B cell (primary cell): ENCODE results near the gene NOL4L. TPM values are rescaled to one million over a fixed set of nuclear protein-coding genes. Genes with fewer than 3 reads are reported as not detected.

Source experiments
- ATAC-seq: fragments of 200-7000 bp; cut with Tn5 transposase; one replicate; pipeline ENCODE4 v1.10.0; 2021; ENCODE audit warnings: low read depth, mild to moderate bottlenecking, moderate number of reproducible peaks, moderate library complexity
- CTCF ChIA-PET: fragments of 350-600 bp; sonication (Branson Sonifier 250); formaldehyde crosslinking; loops from one replicate; lab custom pipeline; 2021; ENCODE audit warnings: antibody characterized with exemption, inconsistent platforms; lab: Charles Lee
- POLR2A ChIA-PET: fragments of 350-600 bp; sonication (Branson Sonifier 250); formaldehyde crosslinking; loops from one replicate; lab custom pipeline; 2021; ENCODE audit warnings: antibody characterized with exemption; lab: Charles Lee
- DNase-seq: peaks from one replicate; pipeline ENCODE4 v3.0.0; 2013
- H2AFZ ChIP-seq: 2 replicates; pipeline ENCODE4 v1.6.1; 2012; ENCODE audit warnings: mild to moderate bottlenecking, low read depth, low read length; ENCODE audit not compliant: insufficient read depth, poor library complexity, severe bottlenecking
- H3K27ac ChIP-seq, 2 donors: 1 replicate in 1 of 2; 2 replicates in 1 of 2; pipeline ENCODE4 v1.5.1; 2012 to 2013; ENCODE audit warnings: low read length in 2 of 2, mild to moderate bottlenecking in 2 of 2, moderate library complexity in 1 of 2
- H3K27me3 ChIP-seq, 4 experiments: fragments of 200-600 bp in 1 of 4; sonication (generic) in 1 of 4; replicated peaks in 1 of 4; 1 replicate in 2 of 4; 2 replicates in 2 of 4; pipeline versions ENCODE4 v1.6.1 to v1.7.0; 2013 to 2016; ENCODE audit warnings: low read length in 3 of 4, mild to moderate bottlenecking in 2 of 4, mixed read lengths in 1 of 4, moderate library complexity in 1 of 4; ENCODE audit not compliant: insufficient read depth in 4 of 4, control insufficient read depth in 3 of 4; ENCODE audit errors: control extremely low read depth in 1 of 4
- H3K36me3 ChIP-seq, 2 experiments: replicated peaks in 1 of 2; 1 replicate in 1 of 2; 2 replicates in 1 of 2; pipeline versions ENCODE4 v1.6.1 to v1.7.1; 2013; ENCODE audit warnings: low read length in 1 of 2; ENCODE audit not compliant: insufficient read depth in 2 of 2, control insufficient read depth in 1 of 2; ENCODE audit errors: control extremely low read depth in 1 of 2, extremely low read depth in 1 of 2
- H3K4me1 ChIP-seq, 2 donors: fragments of 200-600 bp in 1 of 2; sonication (generic) in 1 of 2; 1 replicate in 1 of 2; 2 replicates in 1 of 2; pipeline versions ENCODE4 v1.5.1 to v1.6.1; 2013 to 2017; ENCODE audit warnings: low read length in 2 of 2; ENCODE audit not compliant: control insufficient read depth in 2 of 2, insufficient read depth in 2 of 2
- H3K4me2 ChIP-seq: replicated peaks from 2 replicates; pipeline ENCODE3; 2012; ENCODE audit warnings: mild to moderate bottlenecking, low read depth, low read length; ENCODE audit not compliant: poor library complexity, severe bottlenecking
- H3K4me3 ChIP-seq, 5 experiments: fragments of 200-600 bp in 1 of 5; sonication (generic) in 1 of 5; 1 replicate in 3 of 5; 2 replicates in 2 of 5; pipeline versions ENCODE4 v1.5.1 to v1.7.0; 2011 to 2016; ENCODE audit warnings: low read length in 4 of 5, mild to moderate bottlenecking in 4 of 5, low read depth in 2 of 5, control low read depth in 1 of 5, moderate library complexity in 1 of 5; ENCODE audit not compliant: insufficient read depth in 1 of 5; ENCODE audit errors: control extremely low read depth in 1 of 5, extremely low read depth in 1 of 5
- H3K79me2 ChIP-seq: fragments of 200-600 bp; sonication (generic); one replicate; pipeline ENCODE4 v1.6.0; 2016; ENCODE audit warnings: low read length; ENCODE audit not compliant: control insufficient read depth, insufficient read depth
- H3K9ac ChIP-seq: fragments of 200-600 bp; sonication (generic); 2 replicates; pipeline ENCODE4 v1.6.1; 2017; ENCODE audit warnings: mild to moderate bottlenecking, low read length, moderate library complexity
- H3K9me3 ChIP-seq, 3 donors: one replicate each; pipeline versions ENCODE4 v1.6.1 to v1.7.1; 2013; ENCODE audit warnings: low read length in 2 of 3; ENCODE audit not compliant: control insufficient read depth in 2 of 3, insufficient read depth in 1 of 3; ENCODE audit errors: control extremely low read depth in 1 of 3
- H4K20me1 ChIP-seq: 2 replicates; pipeline ENCODE4 v1.6.0; 2012; ENCODE audit warnings: mild to moderate bottlenecking, low read length; ENCODE audit not compliant: insufficient read depth, control insufficient read depth, poor library complexity, severe bottlenecking
- H3K27ac Mint-ChIP-seq: one replicate; pipeline ENCODE4 v1.8.0; 2021; ENCODE audit warnings: mixed read lengths
- H3K27me3 Mint-ChIP-seq: one replicate; pipeline ENCODE4 v1.8.0; 2021; ENCODE audit warnings: mixed read lengths
- H3K4me1 Mint-ChIP-seq: one replicate; pipeline ENCODE4 v1.8.0; 2021; ENCODE audit warnings: mixed read lengths
- H3K4me3 Mint-ChIP-seq: one replicate; pipeline ENCODE4 v1.8.0; 2021; ENCODE audit warnings: mixed read lengths
- H3K9me3 Mint-ChIP-seq: one replicate; pipeline ENCODE4 v1.8.0; 2022; ENCODE audit warnings: mixed read lengths; ENCODE audit not compliant: insufficient read depth
- CTCF ChIP-seq: fragments of 200-600 bp; IDR thresholded peaks from one replicate; pipeline ENCODE4 v1.8.0; 2022; ENCODE audit warnings: antibody characterized with exemption, mild to moderate bottlenecking
- EZH2 ChIP-seq: IDR thresholded peaks from 2 replicates; pipeline ENCODE4 v1.6.1; 2012; ENCODE audit warnings: borderline replicate concordance, low read depth, mild to moderate bottlenecking, moderate library complexity, low read length; ENCODE audit not compliant: insufficient read depth, poor library complexity, severe bottlenecking
- WGBS: methylation state at CpG from one replicate; pipeline ENCODE4 v1.1.5; 2013; ENCODE audit warnings: missing lambda C conversion rate; ENCODE audit not compliant: insufficient coverage; 5-methylcytosine and 5-hydroxymethylcytosine counted together
- intact Hi-C: fragments of 100-400 bp; cut with micrococcal nuclease; formaldehyde crosslinking; loops from one replicate; pipeline ENCODE4 v1.10.0; 2022
- polyA plus RNA-seq: library from polyadenylated mRNA; depleted of rRNA; stranded (reverse); fragments of >200 nt; gene quantifications from 2 replicates; pipeline ENCODE4 v1.2.3, GENCODE V29; 2012
- total RNA-seq, 2 donors: library from RNA; stranded (reverse); fragments of 120-200 nt in 1 of 2; gene quantifications; 1 replicate in 1 of 2; 2 replicates in 1 of 2; pipeline versions ENCODE4 v1.2.3 to v1.2.4, GENCODE V29; 2013 to 2022

The NOL4L gene
- total and polyA plus RNA-seq, 2 donors (not counting 1 experiment from before 2014, with no cell fraction given), result 6.5 to 7.9 TPM

GRCh38 chr20:32476684-32477593 lies 108.2 kb downstream of the NOL4L start:
- no peak overlapping the region for H2AFZ ChIP-seq
- no peaks in the 10 kb centered on the region for H3K9me3 ChIP-seq
- ChIA-PET POLR2A (interaction anchor here (0.7 kb wide), 1 partner anchor 257 kb away, joined by 3 read pairs; no protein-coding TSS in a partner anchor), CTCF (no interaction called here)
- no peaks in the 10 kb centered on the region for H4K20me1 ChIP-seq
- TF ChIP-seq CTCF, result no peak
- TF ChIP-seq EZH2, result no peak
- Mint-ChIP-seq H3K4me1 (peaks cover 19% of the 10 kb centered on the region), H3K9me3 (no peaks in the 10 kb centered on the region), H3K27ac (no peak overlapping the region), H3K27me3 (no peaks in the 10 kb centered on the region), H3K4me3 (no peak overlapping the region)
- peaks cover 5% of the 10 kb centered on the region for H3K79me2 ChIP-seq
- peaks cover 19 to 30% of the 10 kb centered on the region in 2 donors for H3K4me1 ChIP-seq
- no peak overlapping the region for H3K4me3 ChIP-seq
- no peak for DNase-seq
- 83% methylated on average over 15 of the region's 22 CpGs for WGBS
- H3K36me3 ChIP-seq, result no peaks in the 10 kb centered on the region
- peaks cover 0 to 7% (median 0%) of the 10 kb centered on the region in 4 experiments for H3K27me3 ChIP-seq
- ATAC-seq, result no peak
- intact Hi-C loops, result no loop called here
- H3K4me2 ChIP-seq, result no peak overlapping the region
- H3K27ac ChIP-seq, result no peak overlapping the region
- H3K9ac ChIP-seq, result no peak overlapping the region
